GM21367 (cell line): ENCODE data around the gene ISOC1.
A peak's percentile ranks its signal among the peaks of the same experiment; 100 is the strongest.

Source experiments
- ATAC-seq: cut with Tn5 transposase; IDR thresholded peaks from one replicate; pipeline ENCODE4 v1.9.1; 2021; ENCODE audit not compliant: unreplicated experiment

The ISOC1 gene

GRCh38 chr5:129124608-129125007 is 30.1 kb downstream of the ISOC1 start:
- ATAC-seq: no peak

DNA sequence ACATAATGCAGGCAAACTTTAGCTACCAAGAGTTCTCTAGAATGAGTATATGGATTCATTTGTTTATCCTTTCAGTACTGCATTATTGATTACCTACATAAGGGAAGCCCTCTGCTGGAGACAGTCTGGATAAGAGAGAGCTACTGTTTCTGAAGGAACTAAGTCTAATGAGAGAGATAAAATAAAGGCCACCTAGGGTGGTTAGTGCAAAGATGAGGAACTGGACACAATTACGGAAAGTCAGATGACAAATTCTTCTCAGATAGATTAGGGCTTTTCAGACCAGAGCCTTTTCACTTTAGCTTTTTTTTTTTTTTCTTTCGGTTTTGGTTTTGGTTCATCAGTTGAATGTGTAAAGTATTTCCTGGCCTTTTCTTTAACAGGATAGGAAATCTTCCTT is 31.3 kb downstream of the ISOC1 start:
- peak; percentile 70 for ATAC-seq

- ATAC-seq: no peak
Measured at GRCh38 chr5:129133553-129133952, 39.0 kb downstream of the ISOC1 start.

GRCh38 chr5:129135633-129136032 is 41.1 kb downstream of the ISOC1 start:
- peak; percentile 47 for ATAC-seq

DNA sequence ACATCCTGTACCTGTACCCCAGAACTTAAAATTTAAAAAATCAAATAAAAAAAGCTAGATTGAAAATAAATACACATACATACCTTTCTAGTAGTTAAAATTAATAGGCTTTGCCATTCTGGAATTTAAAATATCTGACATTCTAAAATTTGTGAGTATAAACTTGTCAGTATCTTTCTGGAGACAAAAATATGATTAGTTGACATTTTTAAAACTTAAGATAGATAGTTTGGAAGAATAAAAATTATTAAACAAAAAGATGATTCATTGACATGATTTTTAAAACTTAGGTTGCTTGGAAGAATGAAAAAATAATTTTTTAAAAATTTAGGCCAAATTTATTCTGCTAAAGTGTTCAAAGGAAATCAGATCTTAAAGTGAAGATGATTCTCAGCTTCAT is 43.1 kb downstream of the ISOC1 start:
- ATAC-seq: no peak

DNA sequence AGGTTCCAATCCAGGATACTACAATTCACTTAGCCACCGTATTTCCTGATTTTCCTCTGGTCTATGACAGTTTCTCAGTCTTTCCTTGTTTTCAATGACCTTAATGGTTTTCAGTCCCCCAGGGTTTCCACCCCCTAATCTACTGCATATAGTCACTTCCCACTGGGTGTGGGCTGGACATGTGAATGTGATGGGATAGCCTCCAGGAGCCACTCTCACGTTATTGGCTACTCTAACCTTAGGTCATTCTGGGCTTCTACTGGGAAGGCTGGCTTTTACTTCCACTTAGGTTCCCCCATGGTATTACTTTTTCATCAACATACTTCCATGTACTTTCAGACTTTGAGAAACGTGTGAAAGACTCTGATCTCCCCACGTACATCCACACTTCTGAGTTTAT is 46.5 kb downstream of the ISOC1 start:
- no peak for ATAC-seq

- ATAC-seq: no peak
Measured at GRCh38 chr5:129141696-129142095, 47.1 kb downstream of the ISOC1 start.

- ATAC-seq: no peak
Measured at GRCh38 chr5:129155876-129156275, 61.3 kb downstream of the ISOC1 start.

DNA sequence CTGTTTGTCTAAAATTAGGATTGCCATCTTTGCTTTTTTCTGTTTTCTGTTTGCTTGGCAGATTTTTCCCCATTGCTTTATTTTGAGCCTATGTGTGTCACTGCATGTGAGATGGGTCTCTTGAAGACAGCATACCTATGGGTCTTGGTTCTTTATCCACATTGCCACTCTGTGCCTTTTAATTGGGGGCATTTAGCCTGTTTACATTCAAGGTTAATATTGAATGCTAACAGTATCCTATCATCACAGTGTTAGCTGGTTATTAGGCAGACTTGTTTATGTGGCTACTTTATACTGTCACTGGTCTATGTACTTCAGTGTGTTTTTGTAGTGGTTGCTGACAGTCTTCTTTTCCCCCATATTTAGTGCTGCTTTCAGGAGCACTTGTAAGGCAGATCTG is 67.3 kb downstream of the ISOC1 start:
- ATAC-seq: no peak
